HEK293 (cell line): ENCODE data around the gene SFXN1.

ENCODE experiments used
- CTCF ChIA-PET: fragments of 350-600 bp; formaldehyde crosslinking; extraction: SDS; loops from one replicate; lab custom pipeline; 2021; ENCODE audit warnings: antibody characterized with exemption; lab: Yijun Ruan, JAX
- POLR2A ChIA-PET: fragments of 300-600 bp; formaldehyde crosslinking; extraction: SDS; loops from one replicate; lab custom pipeline; 2020; ENCODE audit warnings: antibody characterized with exemption, inconsistent platforms; lab: Yijun Ruan, JAX
- H3K27ac ChIP-seq: fragments of 200-500 bp; sonication (Bioruptor generic); 2 replicates; pipeline ENCODE4 v1.5.1; 2014; ENCODE audit warnings: low read depth, low read length, control low read depth, inconsistent platforms; ENCODE audit errors: extremely low read depth
- H3K36me3 ChIP-seq, 2 experiments: fragments of 200-500 bp in 1 of 2; sonication (Bioruptor generic) in 1 of 2; 1 replicate in 1 of 2; 2 replicates in 1 of 2; pipeline ENCODE4 v1.5.1; 2014 to 2017; ENCODE audit warnings: inconsistent platforms in 2 of 2, low read length in 2 of 2; ENCODE audit not compliant: control insufficient read depth in 2 of 2, insufficient read depth in 1 of 2
- H3K4me1 ChIP-seq: fragments of 200-500 bp; sonication (Bioruptor generic); 2 replicates; pipeline ENCODE4 v1.5.1; 2014; ENCODE audit warnings: mild to moderate bottlenecking, low read length, inconsistent platforms; ENCODE audit not compliant: control insufficient read depth, insufficient read depth
- H3K4me3 ChIP-seq: 2 replicates; pipeline ENCODE4 v1.5.1; 2011; ENCODE audit warnings: low read depth, mild to moderate bottlenecking, control low read depth, low read length, moderate library complexity
- H3K9me3 ChIP-seq: fragments of 200-500 bp; sonication (Bioruptor generic); 2 replicates; pipeline ENCODE4 v1.5.1; 2014; ENCODE audit warnings: low read depth, low read length, inconsistent platforms; ENCODE audit not compliant: control insufficient read depth, insufficient read depth
- BCL11B ChIP-seq: fragments of 450-650 bp; formaldehyde crosslinking; IDR thresholded peaks from 2 replicates; pipeline ENCODE4 v1.5.1; 2016; ENCODE audit warnings: low read depth, missing biosample characterization, missing genetic modification characterization
- CTCF ChIP-seq: fragments of 450-650 bp; formaldehyde crosslinking; IDR thresholded peaks from 2 replicates; pipeline ENCODE4 v1.5.1; 2016; ENCODE audit warnings: missing biosample characterization, missing genetic modification characterization
- KLF1 ChIP-seq: fragments of 450-650 bp; formaldehyde crosslinking; IDR thresholded peaks from 2 replicates; pipeline ENCODE4 v1.5.1; 2016; ENCODE audit warnings: missing biosample characterization, missing genetic modification characterization
- MZF1 ChIP-seq: fragments of 450-650 bp; formaldehyde crosslinking; IDR thresholded peaks from 2 replicates; pipeline ENCODE4 v1.5.1; 2017; ENCODE audit warnings: missing biosample characterization, missing genetic modification characterization, borderline replicate concordance
- OSR2 ChIP-seq: fragments of 450-650 bp; formaldehyde crosslinking; IDR thresholded peaks from 2 replicates; pipeline ENCODE4 v1.5.1; 2016; ENCODE audit warnings: missing biosample characterization, missing genetic modification characterization
- REPIN1 ChIP-seq: fragments of 450-650 bp; formaldehyde crosslinking; IDR thresholded peaks from 2 replicates; pipeline ENCODE4 v1.5.1; 2017; ENCODE audit warnings: missing biosample characterization, missing genetic modification characterization, low read depth
- SCRT2 ChIP-seq: fragments of 450-650 bp; formaldehyde crosslinking; IDR thresholded peaks from 2 replicates; pipeline ENCODE4 v1.5.1; 2016; ENCODE audit warnings: missing biosample characterization, missing genetic modification characterization
- SP3 ChIP-seq: fragments of 450-650 bp; formaldehyde crosslinking; IDR thresholded peaks from 2 replicates; pipeline ENCODE4 v1.5.1; 2016; ENCODE audit warnings: missing biosample characterization, missing genetic modification characterization
- WT1 ChIP-seq: fragments of 450-650 bp; formaldehyde crosslinking; IDR thresholded peaks from 2 replicates; pipeline ENCODE4 v1.5.1; 2016; ENCODE audit warnings: missing biosample characterization, missing genetic modification characterization
- ZBTB17 ChIP-seq: fragments of 450-650 bp; formaldehyde crosslinking; IDR thresholded peaks from 2 replicates; pipeline ENCODE4 v1.5.1; 2016; ENCODE audit warnings: missing biosample characterization, missing genetic modification characterization
- ZFHX2 ChIP-seq: fragments of 450-650 bp; formaldehyde crosslinking; conservative IDR thresholded peaks from 2 replicates; pipeline ENCODE4 v1.5.1; 2016; ENCODE audit warnings: missing biosample characterization, missing genetic modification characterization
- ZFP69B ChIP-seq: fragments of 450-650 bp; formaldehyde crosslinking; IDR thresholded peaks from 2 replicates; pipeline ENCODE4 v1.5.1; 2016; ENCODE audit warnings: missing biosample characterization, missing genetic modification characterization
- ZNF114 ChIP-seq: fragments of 450-650 bp; formaldehyde crosslinking; IDR thresholded peaks from 2 replicates; pipeline ENCODE4 v1.5.0; 2017; ENCODE audit warnings: missing biosample characterization, missing genetic modification characterization
- ZNF132 ChIP-seq: fragments of 450-650 bp; formaldehyde crosslinking; IDR thresholded peaks from 2 replicates; pipeline ENCODE4 v1.5.1; 2017; ENCODE audit warnings: missing biosample characterization, missing genetic modification characterization, borderline replicate concordance
- ZNF146 ChIP-seq: fragments of 450-650 bp; formaldehyde crosslinking; IDR thresholded peaks from 2 replicates; pipeline ENCODE4 v1.5.1; 2016; ENCODE audit warnings: missing biosample characterization, missing genetic modification characterization
- ZNF211 ChIP-seq: fragments of 450-650 bp; formaldehyde crosslinking; IDR thresholded peaks from 2 replicates; pipeline ENCODE4 v1.5.1; 2016; ENCODE audit warnings: low read depth, missing biosample characterization, missing genetic modification characterization
- ZNF214 ChIP-seq: fragments of 450-650 bp; formaldehyde crosslinking; IDR thresholded peaks from 2 replicates; pipeline ENCODE4 v1.5.1; 2017; ENCODE audit warnings: missing biosample characterization, mild to moderate bottlenecking, missing genetic modification characterization, borderline replicate concordance
- ZNF350 ChIP-seq: fragments of 450-650 bp; formaldehyde crosslinking; IDR thresholded peaks from 2 replicates; pipeline ENCODE4 v1.5.0; 2017; ENCODE audit warnings: missing biosample characterization, mild to moderate bottlenecking, missing genetic modification characterization
- ZNF362 ChIP-seq: fragments of 450-650 bp; formaldehyde crosslinking; IDR thresholded peaks from 2 replicates; pipeline ENCODE4 v1.5.1; 2016; ENCODE audit warnings: missing biosample characterization, missing genetic modification characterization
- ZNF48 ChIP-seq: fragments of 450-650 bp; formaldehyde crosslinking; IDR thresholded peaks from 2 replicates; pipeline ENCODE4 v1.5.1; 2016; ENCODE audit warnings: missing biosample characterization, missing genetic modification characterization
- ZNF521 ChIP-seq: fragments of 450-650 bp; formaldehyde crosslinking; IDR thresholded peaks from 2 replicates; pipeline ENCODE4 v1.5.1; 2017; ENCODE audit warnings: missing biosample characterization, mild to moderate bottlenecking, missing genetic modification characterization
- ZNF600 ChIP-seq: fragments of 450-650 bp; formaldehyde crosslinking; IDR thresholded peaks from 2 replicates; pipeline ENCODE4 v1.5.1; 2016; ENCODE audit warnings: missing biosample characterization, missing genetic modification characterization
- ZNF629 ChIP-seq: fragments of 450-650 bp; formaldehyde crosslinking; IDR thresholded peaks from 2 replicates; pipeline ENCODE4 v1.5.1; 2017; ENCODE audit warnings: missing biosample characterization, missing genetic modification characterization
- ZNF654 ChIP-seq: fragments of 450-650 bp; formaldehyde crosslinking; IDR thresholded peaks from 2 replicates; pipeline ENCODE4 v1.5.1; 2016; ENCODE audit warnings: low read depth, missing biosample characterization, missing genetic modification characterization
- ZNF670 ChIP-seq: fragments of 450-650 bp; formaldehyde crosslinking; IDR thresholded peaks from 2 replicates; pipeline ENCODE4 v1.5.1; 2016; ENCODE audit warnings: missing biosample characterization, missing genetic modification characterization, low read depth
- ZNF830 ChIP-seq: fragments of 450-650 bp; IDR thresholded peaks from 2 replicates; pipeline ENCODE4 v1.5.0; 2018; ENCODE audit warnings: missing biosample characterization, missing genetic modification characterization, low read depth, mild to moderate bottlenecking, moderate library complexity
- ZXDB ChIP-seq: fragments of 450-650 bp; formaldehyde crosslinking; IDR thresholded peaks from 2 replicates; pipeline ENCODE4 v1.5.1; 2016; ENCODE audit warnings: missing biosample characterization, missing genetic modification characterization
- TF ChIP-seq, protein P1 (sequence below): fragments of 450-650 bp; formaldehyde crosslinking; IDR thresholded peaks from 2 replicates; pipeline ENCODE4 v1.5.1; 2016; ENCODE audit warnings: missing biosample characterization, missing genetic modification characterization
- TF ChIP-seq, protein P2 (sequence below): fragments of 450-650 bp; formaldehyde crosslinking; IDR thresholded peaks from 2 replicates; pipeline ENCODE4 v1.5.1; 2016; ENCODE audit warnings: missing biosample characterization, missing genetic modification characterization

SFXN1 gene

GRCh38 chr5:175539936-175540335 lies 61.6 kb downstream of the SFXN1 start:
- H3K36me3 ChIP-seq = no peaks in the 10 kb centered on the region
- no peaks in the 10 kb centered on the region for H3K4me1 ChIP-seq
- no peaks in the 10 kb centered on the region for H3K9me3 ChIP-seq
- H3K27ac ChIP-seq = no peak overlapping the region
- CTCF ChIA-PET = interaction anchor here (0.8 kb wide), 1 partner anchor 190 kb away, joined by 3 read pairs; no protein-coding TSS in a partner anchor
- H3K4me3 ChIP-seq = no peak overlapping the region
- POLR2A ChIA-PET = interaction anchor here (0.6 kb wide), 1 partner anchor 7 kb away, joined by 3 read pairs; no protein-coding TSS in a partner anchor
- no peak for TF ChIP-seq CTCF (tag by site-specific recombination)
- TF ChIP-seq, protein P1, sequence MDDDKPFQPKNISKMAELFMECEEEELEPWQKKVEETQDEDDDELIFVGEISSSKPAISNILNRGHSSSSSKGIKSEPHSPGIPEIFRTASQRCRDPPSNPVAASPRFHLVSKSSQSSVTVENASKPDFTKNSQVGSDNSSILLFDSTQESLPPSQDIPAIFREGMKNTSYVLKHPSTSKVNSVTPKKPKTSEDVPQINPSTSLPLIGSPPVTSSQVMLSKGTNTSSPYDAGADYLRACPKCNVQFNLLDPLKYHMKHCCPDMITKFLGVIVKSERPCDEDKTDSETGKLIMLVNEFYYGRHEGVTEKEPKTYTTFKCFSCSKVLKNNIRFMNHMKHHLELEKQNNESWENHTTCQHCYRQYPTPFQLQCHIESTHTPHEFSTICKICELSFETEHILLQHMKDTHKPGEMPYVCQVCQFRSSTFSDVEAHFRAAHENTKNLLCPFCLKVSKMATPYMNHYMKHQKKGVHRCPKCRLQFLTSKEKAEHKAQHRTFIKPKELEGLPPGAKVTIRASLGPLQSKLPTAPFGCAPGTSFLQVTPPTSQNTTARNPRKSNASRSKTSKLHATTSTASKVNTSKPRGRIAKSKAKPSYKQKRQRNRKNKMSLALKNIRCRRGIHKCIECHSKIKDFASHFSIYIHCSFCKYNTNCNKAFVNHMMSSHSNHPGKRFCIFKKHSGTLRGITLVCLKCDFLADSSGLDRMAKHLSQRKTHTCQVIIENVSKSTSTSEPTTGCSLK = no peak
- TF ChIP-seq KLF1 = no peak
- TF ChIP-seq ZFHX2 = no peak
- TF ChIP-seq ZNF132 (tag by site-specific recombination) = no peak
- no peak for TF ChIP-seq ZNF830 (tag by site-specific recombination)
- TF ChIP-seq ZFP69B (tag by site-specific recombination) = no peak
- no peak for TF ChIP-seq ZNF211 (tag by site-specific recombination)
- no peak for TF ChIP-seq ZNF214 (tag by site-specific recombination)
- no peak for TF ChIP-seq ZNF362
- no peak for TF ChIP-seq REPIN1
- TF ChIP-seq ZXDB (tag by site-specific recombination) = no peak
- no peak for TF ChIP-seq ZNF600 (tag by site-specific recombination)
- TF ChIP-seq ZNF654 = no peak
- TF ChIP-seq SCRT2 = no peak
- no peak for TF ChIP-seq ZNF48 (tag by site-specific recombination)
- TF ChIP-seq ZNF521 (tag by site-specific recombination) = no peak
- no peak for TF ChIP-seq ZNF146
- no peak for TF ChIP-seq ZNF114
- no peak for TF ChIP-seq ZNF629 (tag by site-specific recombination)

- TF ChIP-seq BCL11B (no peak), WT1 (tag by site-specific recombination) (no peak), MZF1 (tag by site-specific recombination) (no peak), ZBTB17 (no peak), ZXDB (tag by site-specific recombination) (no peak), OSR2 (tag by site-specific recombination) (no peak), ZFHX2 (no peak), ZNF350 (tag by site-specific recombination) (no peak), SP3 (tag by site-specific recombination) (no peak), ZNF670 (tag by site-specific recombination) (no peak)
- TF ChIP-seq, protein P2, sequence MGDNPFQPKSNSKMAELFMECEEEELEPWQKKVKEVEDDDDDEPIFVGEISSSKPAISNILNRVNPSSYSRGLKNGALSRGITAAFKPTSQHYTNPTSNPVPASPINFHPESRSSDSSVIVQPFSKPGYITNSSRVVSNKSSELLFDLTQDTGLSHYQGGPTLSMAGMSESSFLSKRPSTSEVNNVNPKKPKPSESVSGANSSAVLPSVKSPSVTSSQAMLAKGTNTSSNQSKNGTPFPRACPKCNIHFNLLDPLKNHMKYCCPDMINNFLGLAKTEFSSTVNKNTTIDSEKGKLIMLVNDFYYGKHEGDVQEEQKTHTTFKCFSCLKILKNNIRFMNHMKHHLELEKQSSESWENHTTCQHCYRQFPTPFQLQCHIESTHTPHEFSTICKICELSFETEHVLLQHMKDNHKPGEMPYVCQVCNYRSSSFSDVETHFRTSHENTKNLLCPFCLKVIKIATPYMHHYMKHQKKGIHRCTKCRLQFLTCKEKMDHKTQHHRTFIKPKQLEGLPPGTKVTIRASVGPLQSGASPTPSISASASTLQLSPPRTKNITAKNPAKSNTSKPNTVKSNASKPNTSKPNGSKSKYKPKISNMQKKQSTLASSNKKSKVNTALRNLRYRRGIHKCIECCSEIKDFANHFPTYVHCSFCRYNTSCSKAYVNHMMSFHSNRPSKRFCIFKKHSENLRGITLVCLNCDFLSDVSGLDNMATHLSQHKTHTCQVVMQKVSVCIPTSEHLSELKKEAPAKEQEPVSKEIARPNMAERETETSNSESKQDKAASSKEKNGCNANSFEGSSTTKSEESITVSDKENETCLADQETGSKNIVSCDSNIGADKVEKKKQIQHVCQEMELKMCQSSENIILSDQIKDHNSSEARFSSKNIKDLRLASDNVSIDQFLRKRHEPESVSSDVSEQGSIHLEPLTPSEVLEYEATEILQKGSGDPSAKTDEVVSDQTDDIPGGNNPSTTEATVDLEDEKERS = no peak
- H3K4me1 ChIP-seq = no peaks in the 10 kb centered on the region
- ChIA-PET POLR2A (no interaction called here), CTCF (interaction anchor here (0.6 to 1.4 kb wide), 4 partner anchors 25 to 888 kb away, joined by 3 to 4 read pairs (median 4); no protein-coding TSS in a partner anchor)
- no peaks in the 10 kb centered on the region for H3K9me3 ChIP-seq
- H3K36me3 ChIP-seq = no peaks in the 10 kb centered on the region
- no peak overlapping the region for H3K27ac ChIP-seq
- H3K4me3 ChIP-seq = no peak overlapping the region
Observed at GRCh38 chr5:175541264-175541663, 62.9 kb downstream of the SFXN1 start.
